Measurements from ENCODE around the gene RUNX2.

Gene RUNX2

GRCh38 chr6:45302832-45303231 lies 25.3 kb upstream of the RUNX2 start:
- H3K27me3 ChIP-seq (ENCODE audit: control insufficient read depth in 1 of 2, insufficient read depth in 2 of 2, low read length in 2 of 2) = no peaks in the 10 kb centered on the region
- H3K4me3 ChIP-seq (ENCODE audit: low read depth in 1 of 2, low read length in 2 of 2) = no peak overlapping the region
- H3K4me1 ChIP-seq (ENCODE audit: control insufficient read depth in 1 of 2, insufficient read depth in 2 of 2, low read length in 2 of 2) = no peaks in the 10 kb centered on the region
- no peaks in the 10 kb centered on the region for H3K9me3 ChIP-seq (ENCODE audit: control insufficient read depth in 1 of 2, low read length in 2 of 2)
- H3K36me3 ChIP-seq (ENCODE audit: control insufficient read depth in 1 of 2, insufficient read depth in 2 of 2, low read length in 2 of 2) = no peaks in the 10 kb centered on the region
- no peak overlapping the region for H3K9ac ChIP-seq (ENCODE audit: low read depth in 1 of 2, low read length in 2 of 2)
- no peak overlapping the region for H3K27ac ChIP-seq (ENCODE audit: low read depth, low read length)

- no peaks in the 10 kb centered on the region for H3K4me1 ChIP-seq (ENCODE audit: control insufficient read depth in 1 of 2, insufficient read depth in 2 of 2, low read length in 2 of 2)
- no peak overlapping the region for H3K27ac ChIP-seq (ENCODE audit: low read depth, low read length)
- no peaks in the 10 kb centered on the region for H3K9me3 ChIP-seq (ENCODE audit: control insufficient read depth in 1 of 2, low read length in 2 of 2)
- H3K4me3 ChIP-seq (ENCODE audit: low read depth in 1 of 2, low read length in 2 of 2) = no peak overlapping the region
- H3K27me3 ChIP-seq (ENCODE audit: control insufficient read depth in 1 of 2, insufficient read depth in 2 of 2, low read length in 2 of 2) = no peaks in the 10 kb centered on the region
- no peaks in the 10 kb centered on the region for H3K36me3 ChIP-seq (ENCODE audit: control insufficient read depth in 1 of 2, insufficient read depth in 2 of 2, low read length in 2 of 2)
- no peak overlapping the region for H3K9ac ChIP-seq (ENCODE audit: low read depth in 1 of 2, low read length in 2 of 2)
These were observed 22.6 kb upstream of the RUNX2 start for GRCh38 chr6:45305546-45305945.

GRCh38 chr6:45310118-45310788 lies 17.9 kb upstream of the RUNX2 start:
- no peaks in the 10 kb centered on the region for H3K27me3 ChIP-seq (ENCODE audit: control insufficient read depth in 1 of 2, insufficient read depth in 2 of 2, low read length in 2 of 2)
- no peak overlapping the region for H3K27ac ChIP-seq (ENCODE audit: low read depth, low read length)
- H3K4me1 ChIP-seq (ENCODE audit: control insufficient read depth in 1 of 2, insufficient read depth in 2 of 2, low read length in 2 of 2) = no peaks in the 10 kb centered on the region
- H3K36me3 ChIP-seq (ENCODE audit: control insufficient read depth in 1 of 2, insufficient read depth in 2 of 2, low read length in 2 of 2) = no peaks in the 10 kb centered on the region
- no peak overlapping the region for H3K4me3 ChIP-seq (ENCODE audit: low read depth in 1 of 2, low read length in 2 of 2)
- H3K9ac ChIP-seq (ENCODE audit: low read depth in 1 of 2, low read length in 2 of 2) = no peak overlapping the region
- no peaks in the 10 kb centered on the region for H3K9me3 ChIP-seq (ENCODE audit: control insufficient read depth in 1 of 2, low read length in 2 of 2)

- no peaks in the 10 kb centered on the region for H3K4me1 ChIP-seq (ENCODE audit: control insufficient read depth in 1 of 2, insufficient read depth in 2 of 2, low read length in 2 of 2)
- H3K36me3 ChIP-seq (ENCODE audit: control insufficient read depth in 1 of 2, insufficient read depth in 2 of 2, low read length in 2 of 2) = no peaks in the 10 kb centered on the region
- H3K9ac ChIP-seq (ENCODE audit: low read depth in 1 of 2, low read length in 2 of 2) = no peak overlapping the region
- H3K27ac ChIP-seq (ENCODE audit: low read depth, low read length) = no peak overlapping the region
- H3K27me3 ChIP-seq (ENCODE audit: control insufficient read depth in 1 of 2, insufficient read depth in 2 of 2, low read length in 2 of 2) = no peaks in the 10 kb centered on the region
- no peak overlapping the region for H3K4me3 ChIP-seq (ENCODE audit: low read depth in 1 of 2, low read length in 2 of 2)
- no peaks in the 10 kb centered on the region for H3K9me3 ChIP-seq (ENCODE audit: control insufficient read depth in 1 of 2, low read length in 2 of 2)
These were observed 14.0 kb upstream of the RUNX2 start for GRCh38 chr6:45314146-45314545.

- Histone ChIP-seq H3K4me1 (ENCODE audit: control insufficient read depth in 1 of 2, insufficient read depth in 2 of 2, low read length in 2 of 2) (peaks cover 0 to 5% of the 10 kb centered on the region in 2 donors), H3K36me3 (ENCODE audit: control insufficient read depth in 1 of 2, insufficient read depth in 2 of 2, low read length in 2 of 2) (no peaks in the 10 kb centered on the region), H3K9me3 (ENCODE audit: control insufficient read depth in 1 of 2, low read length in 2 of 2) (no peaks in the 10 kb centered on the region), H3K27ac (ENCODE audit: low read depth, low read length) (no peak overlapping the region), H3K9ac (ENCODE audit: low read depth in 1 of 2, low read length in 2 of 2) (no peak overlapping the region), H3K4me3 (ENCODE audit: low read depth in 1 of 2, low read length in 2 of 2) (no peak overlapping the region), H3K27me3 (ENCODE audit: control insufficient read depth in 1 of 2, insufficient read depth in 2 of 2, low read length in 2 of 2) (no peaks in the 10 kb centered on the region)
These were observed 7.8 kb upstream of the RUNX2 start for GRCh38 chr6:45320349-45320748.

GRCh38 chr6:45323656-45324224 lies 4.4 kb upstream of the RUNX2 start:
- Histone ChIP-seq H3K4me1 (ENCODE audit: control insufficient read depth in 1 of 2, insufficient read depth in 2 of 2, low read length in 2 of 2) (peaks cover 0 to 8% of the 10 kb centered on the region in 2 donors), H3K4me3 (ENCODE audit: low read depth in 1 of 2, low read length in 2 of 2) (no peak overlapping the region), H3K36me3 (ENCODE audit: control insufficient read depth in 1 of 2, insufficient read depth in 2 of 2, low read length in 2 of 2) (no peaks in the 10 kb centered on the region), H3K9ac (ENCODE audit: low read depth in 1 of 2, low read length in 2 of 2) (no peak overlapping the region), H3K27ac (ENCODE audit: low read depth, low read length) (no peak overlapping the region), H3K9me3 (ENCODE audit: control insufficient read depth in 1 of 2, low read length in 2 of 2) (no peaks in the 10 kb centered on the region), H3K27me3 (ENCODE audit: control insufficient read depth in 1 of 2, insufficient read depth in 2 of 2, low read length in 2 of 2) (no peaks in the 10 kb centered on the region)

GRCh38 chr6:45326698-45327417 lies 1.3 kb upstream of the RUNX2 start:
- Histone ChIP-seq H3K9ac (ENCODE audit: low read depth in 1 of 2, low read length in 2 of 2) (no peak overlapping the region), H3K4me3 (ENCODE audit: low read depth in 1 of 2, low read length in 2 of 2) (no peak overlapping the region), H3K27me3 (ENCODE audit: control insufficient read depth in 1 of 2, insufficient read depth in 2 of 2, low read length in 2 of 2) (no peaks in the 10 kb centered on the region), H3K4me1 (ENCODE audit: control insufficient read depth in 1 of 2, insufficient read depth in 2 of 2, low read length in 2 of 2) (peaks cover 0 to 8% of the 10 kb centered on the region in 2 donors), H3K36me3 (ENCODE audit: control insufficient read depth in 1 of 2, insufficient read depth in 2 of 2, low read length in 2 of 2) (no peaks in the 10 kb centered on the region), H3K27ac (ENCODE audit: low read depth, low read length) (no peak overlapping the region), H3K9me3 (ENCODE audit: control insufficient read depth in 1 of 2, low read length in 2 of 2) (no peaks in the 10 kb centered on the region)

- no peak overlapping the region for H3K27ac ChIP-seq (ENCODE audit: low read depth, low read length)
These were observed 393 bp downstream of the RUNX2 start for GRCh38 chr6:45328523-45328922.

GRCh38 chr6:45344900-45345299 lies 16.8 kb downstream of the RUNX2 start:
- Histone ChIP-seq H3K4me3 (ENCODE audit: low read depth in 1 of 2, low read length in 2 of 2) (no peak overlapping the region), H3K27me3 (ENCODE audit: control insufficient read depth in 1 of 2, insufficient read depth in 2 of 2, low read length in 2 of 2) (no peaks in the 10 kb centered on the region), H3K36me3 (ENCODE audit: control insufficient read depth in 1 of 2, insufficient read depth in 2 of 2, low read length in 2 of 2) (no peaks in the 10 kb centered on the region), H3K9me3 (ENCODE audit: control insufficient read depth in 1 of 2, low read length in 2 of 2) (no peaks in the 10 kb centered on the region), H3K4me1 (ENCODE audit: control insufficient read depth in 1 of 2, insufficient read depth in 2 of 2, low read length in 2 of 2) (no peaks in the 10 kb centered on the region), H3K9ac (ENCODE audit: low read depth in 1 of 2, low read length in 2 of 2) (no peak overlapping the region), H3K27ac (ENCODE audit: low read depth, low read length) (no peak overlapping the region)

More at GRCh38 chr6:45328523-45328922, 393 bp downstream of the RUNX2 start:
- no peak overlapping the region for H3K9ac ChIP-seq (ENCODE audit: low read depth in 1 of 2, low read length in 2 of 2)
- peak overlapping the region in 1 of 2 donors; percentile 37 for H3K4me3 ChIP-seq (ENCODE audit: low read depth in 1 of 2, low read length in 2 of 2)
- no peaks in the 10 kb centered on the region for H3K9me3 ChIP-seq (ENCODE audit: control insufficient read depth in 1 of 2, low read length in 2 of 2)
- H3K4me1 ChIP-seq (ENCODE audit: control insufficient read depth in 1 of 2, insufficient read depth in 2 of 2, low read length in 2 of 2) = peaks cover 0 to 6% of the 10 kb centered on the region in 2 donors
- no peaks in the 10 kb centered on the region for H3K27me3 ChIP-seq (ENCODE audit: control insufficient read depth in 1 of 2, insufficient read depth in 2 of 2, low read length in 2 of 2)
- H3K36me3 ChIP-seq (ENCODE audit: control insufficient read depth in 1 of 2, insufficient read depth in 2 of 2, low read length in 2 of 2) = no peaks in the 10 kb centered on the region

GRCh38 chr6:45350186-45350710 lies 22.1 kb downstream of the RUNX2 start:
- Histone ChIP-seq H3K36me3 (ENCODE audit: control insufficient read depth in 1 of 2, insufficient read depth in 2 of 2, low read length in 2 of 2) (no peaks in the 10 kb centered on the region), H3K27me3 (ENCODE audit: control insufficient read depth in 1 of 2, insufficient read depth in 2 of 2, low read length in 2 of 2) (no peaks in the 10 kb centered on the region), H3K9ac (ENCODE audit: low read depth in 1 of 2, low read length in 2 of 2) (no peak overlapping the region), H3K27ac (ENCODE audit: low read depth, low read length) (no peak overlapping the region), H3K9me3 (ENCODE audit: control insufficient read depth in 1 of 2, low read length in 2 of 2) (no peaks in the 10 kb centered on the region), H3K4me1 (ENCODE audit: control insufficient read depth in 1 of 2, insufficient read depth in 2 of 2, low read length in 2 of 2) (no peaks in the 10 kb centered on the region), H3K4me3 (ENCODE audit: low read depth in 1 of 2, low read length in 2 of 2) (no peak overlapping the region)
